Esophagus squamous epithelium (tissue), 4 donors: ENCODE measurements around the gene FTSJ1.

ENCODE experiments used
- POLR2A ChIP-seq, 4 donors: fragments of 450-650 bp; IDR thresholded peaks; one replicate each; pipeline ENCODE4 v1.6.1; 2017; ENCODE audit warnings: antibody characterized with exemption in 4 of 4, mild to moderate bottlenecking in 4 of 4, moderate library complexity in 3 of 4
- TF ChIP-seq, protein P1 (sequence below), 6 experiments: fragments of 450-650 bp in 4 of 6; fragments of 200-600 bp in 2 of 6; sonication (generic) in 2 of 6; IDR thresholded peaks; one replicate each; pipeline ENCODE4 v1.5.1; 2016 to 2019; ENCODE audit warnings: antibody characterized with exemption in 6 of 6, mild to moderate bottlenecking in 4 of 6, moderate library complexity in 4 of 6

- TF ChIP-seq, protein P1, sequence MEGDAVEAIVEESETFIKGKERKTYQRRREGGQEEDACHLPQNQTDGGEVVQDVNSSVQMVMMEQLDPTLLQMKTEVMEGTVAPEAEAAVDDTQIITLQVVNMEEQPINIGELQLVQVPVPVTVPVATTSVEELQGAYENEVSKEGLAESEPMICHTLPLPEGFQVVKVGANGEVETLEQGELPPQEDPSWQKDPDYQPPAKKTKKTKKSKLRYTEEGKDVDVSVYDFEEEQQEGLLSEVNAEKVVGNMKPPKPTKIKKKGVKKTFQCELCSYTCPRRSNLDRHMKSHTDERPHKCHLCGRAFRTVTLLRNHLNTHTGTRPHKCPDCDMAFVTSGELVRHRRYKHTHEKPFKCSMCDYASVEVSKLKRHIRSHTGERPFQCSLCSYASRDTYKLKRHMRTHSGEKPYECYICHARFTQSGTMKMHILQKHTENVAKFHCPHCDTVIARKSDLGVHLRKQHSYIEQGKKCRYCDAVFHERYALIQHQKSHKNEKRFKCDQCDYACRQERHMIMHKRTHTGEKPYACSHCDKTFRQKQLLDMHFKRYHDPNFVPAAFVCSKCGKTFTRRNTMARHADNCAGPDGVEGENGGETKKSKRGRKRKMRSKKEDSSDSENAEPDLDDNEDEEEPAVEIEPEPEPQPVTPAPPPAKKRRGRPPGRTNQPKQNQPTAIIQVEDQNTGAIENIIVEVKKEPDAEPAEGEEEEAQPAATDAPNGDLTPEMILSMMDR (IDR thresholded peaks at IDR 0.05) = no peak
- TF ChIP-seq POLR2A (IDR thresholded peaks at IDR 0.05) = no peak
Observed at GRCh38 chrX:48450076-48450475, 25.9 kb upstream of the FTSJ1 start.
